ENCODE results near the gene RFX3.

DNA sequence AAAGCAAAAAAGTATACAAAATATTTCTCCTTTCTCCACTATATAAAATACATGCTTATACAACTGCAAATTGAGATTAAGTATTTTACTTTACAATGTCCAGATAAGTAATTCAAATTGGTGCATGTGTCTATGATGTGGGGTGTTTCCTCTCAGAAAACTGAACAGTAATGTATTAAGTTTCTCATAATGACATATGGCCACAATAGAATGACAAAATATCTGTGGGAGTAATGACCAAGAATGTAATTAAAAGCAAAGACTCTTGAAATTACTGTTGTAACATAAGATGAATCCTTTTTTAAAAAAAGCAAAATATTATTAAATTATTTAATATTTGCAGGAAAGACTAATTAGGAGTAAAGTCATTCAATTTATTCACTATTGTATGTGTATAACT, 155.1 kb downstream of the RFX3 start:
- TF ChIP-seq, protein P1, sequence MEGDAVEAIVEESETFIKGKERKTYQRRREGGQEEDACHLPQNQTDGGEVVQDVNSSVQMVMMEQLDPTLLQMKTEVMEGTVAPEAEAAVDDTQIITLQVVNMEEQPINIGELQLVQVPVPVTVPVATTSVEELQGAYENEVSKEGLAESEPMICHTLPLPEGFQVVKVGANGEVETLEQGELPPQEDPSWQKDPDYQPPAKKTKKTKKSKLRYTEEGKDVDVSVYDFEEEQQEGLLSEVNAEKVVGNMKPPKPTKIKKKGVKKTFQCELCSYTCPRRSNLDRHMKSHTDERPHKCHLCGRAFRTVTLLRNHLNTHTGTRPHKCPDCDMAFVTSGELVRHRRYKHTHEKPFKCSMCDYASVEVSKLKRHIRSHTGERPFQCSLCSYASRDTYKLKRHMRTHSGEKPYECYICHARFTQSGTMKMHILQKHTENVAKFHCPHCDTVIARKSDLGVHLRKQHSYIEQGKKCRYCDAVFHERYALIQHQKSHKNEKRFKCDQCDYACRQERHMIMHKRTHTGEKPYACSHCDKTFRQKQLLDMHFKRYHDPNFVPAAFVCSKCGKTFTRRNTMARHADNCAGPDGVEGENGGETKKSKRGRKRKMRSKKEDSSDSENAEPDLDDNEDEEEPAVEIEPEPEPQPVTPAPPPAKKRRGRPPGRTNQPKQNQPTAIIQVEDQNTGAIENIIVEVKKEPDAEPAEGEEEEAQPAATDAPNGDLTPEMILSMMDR (IDR thresholded peaks at IDR 0.05; ENCODE audit: insufficient read depth, low read depth, low read length) = no peak
- TF ChIP-seq EZH2 (IDR thresholded peaks at IDR 0.05; ENCODE audit: insufficient read depth, low read length) = no peak

Measured in astrocyte (in vitro differentiated cells and primary cell).